Measurements from ENCODE around the gene ZNF791. TPM values are rescaled to one million over a fixed set of nuclear protein-coding genes. Genes with fewer than 3 reads are reported as not detected.

The ZNF791 gene
- total RNA-seq, 1 experiment from 2014 or later = 23.9 TPM

GRCh38 chr19:12628040-12629022 lies 17.6 kb downstream of the ZNF791 start:
- Mint-ChIP-seq H3K4me3 (no peak overlapping the region), H3K36me3 (peaks cover 72% of the 10 kb centered on the region), H3K9me3 (peaks cover 31% of the 10 kb centered on the region), H3K27ac (no peak overlapping the region), H3K4me1 (no peaks in the 10 kb centered on the region), H3K27me3 (ENCODE audit: low read depth) (no peaks in the 10 kb centered on the region; the same call in 1 of the 2 replicates)
- DNase-seq (ENCODE audit: low spot score) (no peak), ATAC-seq (no peak)
- TF ChIP-seq NR2C2 (CRISPR knock-in tag; IDR thresholded peaks at IDR 0.05) (no peak), SOX15 (CRISPR knock-in tag; IDR thresholded peaks at IDR 0.05) (no peak), TCF7 (CRISPR knock-in tag; IDR thresholded peaks at IDR 0.05; ENCODE audit: low read depth) (no peak), ZNF138 (CRISPR knock-in tag; conservative IDR thresholded peaks at IDR 0.05) (no peak), NFATC4 (CRISPR knock-in tag; IDR thresholded peaks at IDR 0.05) (no peak), ZNF512 (CRISPR knock-in tag; IDR thresholded peaks at IDR 0.05; ENCODE audit: borderline replicate concordance) (no peak), JUN (CRISPR knock-in tag; IDR thresholded peaks at IDR 0.05) (no peak), MYBL2 (CRISPR knock-in tag; IDR thresholded peaks at IDR 0.05) (no peak), ZNF317 (CRISPR knock-in tag; IDR thresholded peaks at IDR 0.05; ENCODE audit: borderline replicate concordance, low read depth) (no peak), TEAD1 (CRISPR knock-in tag; IDR thresholded peaks at IDR 0.05) (no peak), ZNF219 (CRISPR knock-in tag; IDR thresholded peaks at IDR 0.05; ENCODE audit: borderline replicate concordance) (no peak), CBFB (CRISPR knock-in tag; IDR thresholded peaks at IDR 0.05; ENCODE audit: low read depth) (no peak), TEAD4 (CRISPR knock-in tag; IDR thresholded peaks at IDR 0.05) (no peak), USF2 (CRISPR knock-in tag; IDR thresholded peaks at IDR 0.05) (no peak)
- TF ChIP-seq, protein P1, sequence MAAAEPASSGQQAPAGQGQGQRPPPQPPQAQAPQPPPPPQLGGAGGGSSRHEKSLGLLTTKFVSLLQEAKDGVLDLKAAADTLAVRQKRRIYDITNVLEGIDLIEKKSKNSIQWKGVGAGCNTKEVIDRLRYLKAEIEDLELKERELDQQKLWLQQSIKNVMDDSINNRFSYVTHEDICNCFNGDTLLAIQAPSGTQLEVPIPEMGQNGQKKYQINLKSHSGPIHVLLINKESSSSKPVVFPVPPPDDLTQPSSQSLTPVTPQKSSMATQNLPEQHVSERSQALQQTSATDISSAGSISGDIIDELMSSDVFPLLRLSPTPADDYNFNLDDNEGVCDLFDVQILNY (CRISPR knock-in tag; IDR thresholded peaks at IDR 0.05) = no peak
- TF ChIP-seq, protein P2, sequence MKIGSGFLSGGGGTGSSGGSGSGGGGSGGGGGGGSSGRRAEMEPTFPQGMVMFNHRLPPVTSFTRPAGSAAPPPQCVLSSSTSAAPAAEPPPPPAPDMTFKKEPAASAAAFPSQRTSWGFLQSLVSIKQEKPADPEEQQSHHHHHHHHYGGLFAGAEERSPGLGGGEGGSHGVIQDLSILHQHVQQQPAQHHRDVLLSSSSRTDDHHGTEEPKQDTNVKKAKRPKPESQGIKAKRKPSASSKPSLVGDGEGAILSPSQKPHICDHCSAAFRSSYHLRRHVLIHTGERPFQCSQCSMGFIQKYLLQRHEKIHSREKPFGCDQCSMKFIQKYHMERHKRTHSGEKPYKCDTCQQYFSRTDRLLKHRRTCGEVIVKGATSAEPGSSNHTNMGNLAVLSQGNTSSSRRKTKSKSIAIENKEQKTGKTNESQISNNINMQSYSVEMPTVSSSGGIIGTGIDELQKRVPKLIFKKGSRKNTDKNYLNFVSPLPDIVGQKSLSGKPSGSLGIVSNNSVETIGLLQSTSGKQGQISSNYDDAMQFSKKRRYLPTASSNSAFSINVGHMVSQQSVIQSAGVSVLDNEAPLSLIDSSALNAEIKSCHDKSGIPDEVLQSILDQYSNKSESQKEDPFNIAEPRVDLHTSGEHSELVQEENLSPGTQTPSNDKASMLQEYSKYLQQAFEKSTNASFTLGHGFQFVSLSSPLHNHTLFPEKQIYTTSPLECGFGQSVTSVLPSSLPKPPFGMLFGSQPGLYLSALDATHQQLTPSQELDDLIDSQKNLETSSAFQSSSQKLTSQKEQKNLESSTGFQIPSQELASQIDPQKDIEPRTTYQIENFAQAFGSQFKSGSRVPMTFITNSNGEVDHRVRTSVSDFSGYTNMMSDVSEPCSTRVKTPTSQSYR (CRISPR knock-in tag; IDR thresholded peaks at IDR 0.05) = no peak
- POLR2A ChIA-PET = no interaction called here
- CTCF ChIA-PET = interaction anchor here (1.0 kb wide), 1 partner anchor 19 kb away, joined by 4 read pairs; no protein-coding TSS in a partner anchor

DNA sequence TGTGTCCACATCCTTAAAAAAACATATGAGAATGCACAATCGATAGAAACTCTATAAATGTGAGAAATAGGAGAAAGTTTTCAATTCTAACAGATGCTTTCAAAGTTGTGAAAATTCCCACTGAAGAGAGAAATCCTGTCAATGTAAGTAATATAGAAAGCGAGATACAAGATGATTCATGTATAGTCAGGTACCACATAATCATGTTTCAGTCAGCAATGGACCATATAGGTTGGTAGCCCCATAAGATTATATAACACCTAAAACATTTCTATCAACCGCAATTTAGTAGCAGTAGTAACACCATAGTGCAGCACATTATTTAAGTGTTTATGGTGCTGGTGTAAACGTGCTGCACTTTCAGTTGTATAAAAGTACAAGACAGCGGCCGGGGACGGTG lies 18.5 kb downstream of the ZNF791 start:
- ATAC-seq = no peak
- POLR2A ChIA-PET = no interaction called here
- Mint-ChIP-seq H3K27me3 (ENCODE audit: low read depth) (no peaks in the 10 kb centered on the region; the same call in 1 of the 2 replicates), H3K4me1 (no peaks in the 10 kb centered on the region), H3K36me3 (peaks cover 66% of the 10 kb centered on the region), H3K4me3 (no peak overlapping the region), H3K27ac (no peak overlapping the region), H3K9me3 (peaks cover 31% of the 10 kb centered on the region)
- CTCF ChIA-PET = no interaction called here
- no peak for DNase-seq (ENCODE audit: low spot score)
- TF ChIP-seq OVOL2 (CRISPR knock-in tag; IDR thresholded peaks at IDR 0.05; ENCODE audit: borderline replicate concordance) = no peak
- TF ChIP-seq CBFB (CRISPR knock-in tag; IDR thresholded peaks at IDR 0.05; ENCODE audit: low read depth) = no peak
- no peak for TF ChIP-seq NFE2L1 (CRISPR knock-in tag; IDR thresholded peaks at IDR 0.05)
- no peak for TF ChIP-seq GABPB1 (CRISPR knock-in tag; IDR thresholded peaks at IDR 0.05)
- no peak for TF ChIP-seq FOXP4 (CRISPR knock-in tag; IDR thresholded peaks at IDR 0.05)
- TF ChIP-seq EMX1 (CRISPR knock-in tag; IDR thresholded peaks at IDR 0.05) = no peak
- TF ChIP-seq ZNF138 (CRISPR knock-in tag; conservative IDR thresholded peaks at IDR 0.05) = no peak
- no peak for TF ChIP-seq GTF2I (CRISPR knock-in tag; conservative IDR thresholded peaks at IDR 0.05)
- no peak for TF ChIP-seq ZNF671 (CRISPR knock-in tag; IDR thresholded peaks at IDR 0.05)
- TF ChIP-seq NR3C1 (CRISPR knock-in tag; conservative IDR thresholded peaks at IDR 0.05; ENCODE audit: low read depth) = no peak

Measured in WTC11 (cell line).